ENCODE measurements around the gene MGST2.

The MGST2 gene

GRCh38 chr4:139700568-139700967 lies 34.9 kb downstream of the MGST2 start:
- no peak for DNase-seq (ENCODE audit: low read depth in 2 of 2, low spot score in 1 of 2)

- no peak for DNase-seq (ENCODE audit: low read depth in 2 of 2, low spot score in 1 of 2)
Measured at GRCh38 chr4:139704915-139705485, 39.4 kb downstream of the MGST2 start.

GRCh38 chr4:139709660-139710059 lies 44.0 kb downstream of the MGST2 start:
- DNase-seq (ENCODE audit: low read depth in 2 of 2, low spot score in 1 of 2) = no peak

- no peak for DNase-seq (ENCODE audit: low read depth in 2 of 2, low spot score in 1 of 2)
Measured at GRCh38 chr4:139710073-139710472, 44.5 kb downstream of the MGST2 start.

- DNase-seq (ENCODE audit: low read depth in 2 of 2, low spot score in 1 of 2) = no peak
Measured at GRCh38 chr4:139711461-139711860, 45.8 kb downstream of the MGST2 start.

GRCh38 chr4:139712882-139713281 lies 47.3 kb downstream of the MGST2 start:
- DNase-seq (ENCODE audit: low read depth in 2 of 2, low spot score in 1 of 2) = no peak

- DNase-seq (ENCODE audit: low read depth in 2 of 2, low spot score in 1 of 2) = no peak
Measured at GRCh38 chr4:139715746-139716391, 50.2 kb downstream of the MGST2 start.

- no peak for DNase-seq (ENCODE audit: low read depth in 2 of 2, low spot score in 1 of 2)
Measured at GRCh38 chr4:139718358-139718757, 52.7 kb downstream of the MGST2 start.

GRCh38 chr4:139718833-139719232 lies 53.2 kb downstream of the MGST2 start:
- no peak for DNase-seq (ENCODE audit: low read depth in 2 of 2, low spot score in 1 of 2)

- no peak for DNase-seq (ENCODE audit: low read depth in 2 of 2, low spot score in 1 of 2)
Measured at GRCh38 chr4:139719381-139720101, 53.9 kb downstream of the MGST2 start.

- DNase-seq (ENCODE audit: low read depth in 2 of 2, low spot score in 1 of 2) = no peak
Measured at GRCh38 chr4:139720806-139721205, 55.2 kb downstream of the MGST2 start.

GRCh38 chr4:139721789-139722188 lies 56.2 kb downstream of the MGST2 start:
- no peak for DNase-seq (ENCODE audit: low read depth in 2 of 2, low spot score in 1 of 2)

- no peak for DNase-seq (ENCODE audit: low read depth in 2 of 2, low spot score in 1 of 2)
Measured at GRCh38 chr4:139725236-139725635, 59.6 kb downstream of the MGST2 start.

GRCh38 chr4:139726615-139727014 lies 61.0 kb downstream of the MGST2 start:
- no peak for DNase-seq (ENCODE audit: low read depth in 2 of 2, low spot score in 1 of 2)

GRCh38 chr4:139728146-139728545 lies 62.5 kb downstream of the MGST2 start:
- no peak for DNase-seq (ENCODE audit: low read depth in 2 of 2, low spot score in 1 of 2)

- DNase-seq (ENCODE audit: low read depth in 2 of 2, low spot score in 1 of 2) = no peak
Measured at GRCh38 chr4:139728840-139729239, 63.2 kb downstream of the MGST2 start.

GRCh38 chr4:139732991-139733570 lies 67.5 kb downstream of the MGST2 start:
- no peak for DNase-seq (ENCODE audit: low read depth in 2 of 2, low spot score in 1 of 2)

- DNase-seq (ENCODE audit: low read depth in 2 of 2, low spot score in 1 of 2) = no peak
Measured at GRCh38 chr4:139734201-139734874, 68.7 kb downstream of the MGST2 start.

- DNase-seq (ENCODE audit: low read depth in 2 of 2, low spot score in 1 of 2) = peak; percentile 3 to 12
Measured at GRCh38 chr4:139734875-139735380, 69.3 kb downstream of the MGST2 start.

GRCh38 chr4:139735381-139736273 lies 70.0 kb downstream of the MGST2 start:
- DNase-seq (ENCODE audit: low read depth in 2 of 2, low spot score in 1 of 2) = no peak
